Measurements from ENCODE around the gene CDC20B. TPM values are rescaled to one million over a fixed set of nuclear protein-coding genes. Genes with fewer than 3 reads are reported as not detected.

CDC20B gene
- total and polyA plus RNA-seq, 2 of the 8 experiments (the other 6 are each of a cell fraction or from before 2014, with no cell fraction given) = 0.06 TPM; not detected in 1

DNA sequence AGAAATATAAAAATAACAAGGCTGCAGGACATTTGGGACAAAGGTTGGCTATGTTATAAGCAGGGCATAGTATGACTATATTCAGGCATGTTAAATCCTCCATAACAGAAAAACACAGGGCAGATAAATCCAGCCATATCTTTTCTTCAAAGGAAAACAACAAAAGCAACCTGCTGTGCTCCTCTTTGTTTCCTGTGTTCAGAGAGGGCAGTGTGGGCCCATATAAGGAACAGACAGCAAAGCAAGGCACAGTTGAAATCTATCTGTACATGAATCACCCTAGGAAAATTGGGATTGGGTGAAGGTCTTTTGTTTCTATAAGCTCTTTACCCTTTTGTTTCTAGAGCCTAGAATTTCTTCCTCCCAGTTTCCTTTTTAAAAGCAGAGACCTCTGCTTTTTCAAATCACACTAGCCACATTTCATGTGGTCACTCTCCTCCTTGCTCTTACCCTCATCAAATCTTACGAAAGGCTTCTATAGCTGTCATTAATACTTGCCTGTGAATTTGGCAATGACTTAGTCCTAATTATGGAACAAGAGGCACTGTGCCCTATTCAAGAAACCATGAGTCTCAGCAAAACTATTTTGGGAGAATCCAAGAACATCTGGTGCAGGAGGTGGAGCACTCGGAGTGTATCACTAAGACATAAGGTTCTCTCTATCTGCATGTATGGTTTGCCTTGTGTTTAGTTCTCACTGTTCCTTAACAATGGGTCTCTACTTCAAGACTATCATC, 68.8 kb downstream of the CDC20B start:
- Histone ChIP-seq H3K27ac (ENCODE audit: low read depth, low read length) (no peak overlapping the region), H3K9ac (replicated peaks in 1 of 4; ENCODE audit: extremely low read depth in 1 of 4, low read depth in 3 of 4, low read length in 3 of 4) (no peak overlapping the region), H3K9me3 (ENCODE audit: insufficient read depth in 2 of 2, low read depth in 1 of 2, low read length in 1 of 2) (no peaks in the 10 kb centered on the region), H3K23ac (ENCODE audit: insufficient read length) (no peak overlapping the region), H2BK15ac (ENCODE audit: low read length) (no peak overlapping the region), H2BK20ac (ENCODE audit: low read length) (no peak overlapping the region), H3K79me2 (ENCODE audit: control insufficient read depth in 1 of 2, insufficient read depth in 2 of 2, low read length in 2 of 2) (no peaks in the 10 kb centered on the region), H4K8ac (ENCODE audit: extremely low read depth, insufficient read depth, low read length) (no peak overlapping the region), H3K56ac (replicated peaks; ENCODE audit: insufficient read length, low read depth, low read length) (no peak overlapping the region), H2AFZ (ENCODE audit: low read length) (no peak overlapping the region), H3K23me2 (ENCODE audit: low read depth, low read length) (no peaks in the 10 kb centered on the region), H4K5ac (ENCODE audit: insufficient read length, low read depth, low read length) (no peak overlapping the region), H2BK5ac (ENCODE audit: low read depth, low read length) (no peak overlapping the region), H3K4ac (replicated peaks; ENCODE audit: insufficient read length, low read depth, low read length) (no peak overlapping the region), H3K36me3 (ENCODE audit: control insufficient read depth in 2 of 4, insufficient read depth in 4 of 4, low read length in 3 of 4) (no peaks in the 10 kb centered on the region), H2BK12ac (ENCODE audit: low read depth, low read length) (no peak overlapping the region), H4K20me1 (replicated peaks in 1 of 2; ENCODE audit: control insufficient read depth in 1 of 2, insufficient read depth in 2 of 2, low read length in 2 of 2) (no peaks in the 10 kb centered on the region), H3K4me1 (replicated peaks in 1 of 4; ENCODE audit: control insufficient read depth in 3 of 4, insufficient read depth in 4 of 4, low read length in 3 of 4) (no peaks in the 10 kb centered on the region), H2BK120ac (replicated peaks; ENCODE audit: low read depth, low read length) (no peak overlapping the region), H3K18ac (ENCODE audit: extremely low read depth, low read length) (no peak overlapping the region), H3K4me2 (ENCODE audit: insufficient read depth in 1 of 2, low read depth in 2 of 2, low read length in 2 of 2) (no peak overlapping the region), H4K91ac (replicated peaks; ENCODE audit: insufficient read length, low read length) (no peak overlapping the region), H3K14ac (ENCODE audit: insufficient read length) (no peak overlapping the region), H3K4me3 (ENCODE audit: extremely low read depth in 1 of 4, insufficient read depth in 2 of 4, low read depth in 3 of 4, low read length in 4 of 4) (no peak overlapping the region), H3K79me1 (ENCODE audit: low read depth, low read length) (no peaks in the 10 kb centered on the region), H2AK5ac (ENCODE audit: low read depth, low read length) (no peak overlapping the region), H3K27me3 (replicated peaks in 1 of 4; ENCODE audit: control insufficient read depth in 3 of 4, extremely low read depth in 1 of 4, insufficient read depth in 3 of 4, low read length in 3 of 4) (no peaks in the 10 kb centered on the region)
- POLR2A ChIA-PET (ENCODE audit: partially characterized antibody) = interaction anchor here (0.6 kb wide), 1 partner anchor 329 kb away, joined by 3 read pairs; no protein-coding TSS in a partner anchor
- DNase-seq (ENCODE audit: low read depth in 1 of 2, low spot score in 2 of 2) (no peak), FAIRE-seq (no peak)
- CTCF ChIA-PET (ENCODE audit: partially characterized antibody) = interaction anchor here (1.1 to 1.3 kb wide), 5 partner anchors 23 to 237 kb away, joined by 3 to 5 read pairs (median 3); partner anchors contain the start of gene GPX8
- 97% methylated on average over 2 of the region's 2 CpGs; no CpG with 5 or more reads in 1 of the 2 experiments for WGBS, 2 experiments (ENCODE audit: extremely low coverage in 1 of 2, insufficient coverage in 1 of 2, insufficient read length in 1 of 2, insufficient replicate concordance in 2 of 2, low coverage in 1 of 2, low lambda C conversion rate in 2 of 2, missing lambda C conversion rate in 1 of 2)
- TF ChIP-seq CHD2 (IDR thresholded peaks at IDR 0.05; ENCODE audit: low read length) = no peak
- TF ChIP-seq TBP (IDR thresholded peaks at IDR 0.05; ENCODE audit: low read depth, low read length) = no peak
- TF ChIP-seq NRF1 (IDR thresholded peaks at IDR 0.05; ENCODE audit: low read depth, low read length) = no peak
- TF ChIP-seq ASH2L (IDR thresholded peaks at IDR 0.05; ENCODE audit: low read length) = no peak
- TF ChIP-seq, protein P1, sequence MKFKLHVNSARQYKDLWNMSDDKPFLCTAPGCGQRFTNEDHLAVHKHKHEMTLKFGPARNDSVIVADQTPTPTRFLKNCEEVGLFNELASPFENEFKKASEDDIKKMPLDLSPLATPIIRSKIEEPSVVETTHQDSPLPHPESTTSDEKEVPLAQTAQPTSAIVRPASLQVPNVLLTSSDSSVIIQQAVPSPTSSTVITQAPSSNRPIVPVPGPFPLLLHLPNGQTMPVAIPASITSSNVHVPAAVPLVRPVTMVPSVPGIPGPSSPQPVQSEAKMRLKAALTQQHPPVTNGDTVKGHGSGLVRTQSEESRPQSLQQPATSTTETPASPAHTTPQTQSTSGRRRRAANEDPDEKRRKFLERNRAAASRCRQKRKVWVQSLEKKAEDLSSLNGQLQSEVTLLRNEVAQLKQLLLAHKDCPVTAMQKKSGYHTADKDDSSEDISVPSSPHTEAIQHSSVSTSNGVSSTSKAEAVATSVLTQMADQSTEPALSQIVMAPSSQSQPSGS (IDR thresholded peaks at IDR 0.05; ENCODE audit: low read length) = no peak
- no peak for TF ChIP-seq JUND (IDR thresholded peaks at IDR 0.05; ENCODE audit: low read length)
- TF ChIP-seq EP300 (IDR thresholded peaks at IDR 0.05; ENCODE audit: borderline replicate concordance in 1 of 2, low read depth in 2 of 2, low read length in 2 of 2) = no peak
- no peak for TF ChIP-seq SRF (IDR thresholded peaks at IDR 0.05; ENCODE audit: low read depth, low read length)
- TF ChIP-seq GTF2F1 (IDR thresholded peaks at IDR 0.05; ENCODE audit: borderline replicate concordance, low read depth, low read length) = no peak
- TF ChIP-seq, protein P2, sequence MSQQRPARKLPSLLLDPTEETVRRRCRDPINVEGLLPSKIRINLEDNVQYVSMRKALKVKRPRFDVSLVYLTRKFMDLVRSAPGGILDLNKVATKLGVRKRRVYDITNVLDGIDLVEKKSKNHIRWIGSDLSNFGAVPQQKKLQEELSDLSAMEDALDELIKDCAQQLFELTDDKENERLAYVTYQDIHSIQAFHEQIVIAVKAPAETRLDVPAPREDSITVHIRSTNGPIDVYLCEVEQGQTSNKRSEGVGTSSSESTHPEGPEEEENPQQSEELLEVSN (IDR thresholded peaks at IDR 0.05) = no peak
- TF ChIP-seq POLR2A (IDR thresholded peaks at IDR 0.05; ENCODE audit: control extremely low read depth in 1 of 2, low read depth in 2 of 2, low read length in 2 of 2) = no peak

Data from H1 (cell line).